ENCODE measurements around the gene ARMC9.
"Not testable (repeated sequence)": the region's sequence is repeated elsewhere in the genome, so short reads cannot be mapped to it uniquely, and the experiment has no call there.

Gene ARMC9

GRCh38 chr2:231394211-231395141, 196.0 kb downstream of the ARMC9 start:
- in situ Hi-C loops (cut with MboI; ENCODE audit: low sequenced_read_pairs), result no loop called here

DNA sequence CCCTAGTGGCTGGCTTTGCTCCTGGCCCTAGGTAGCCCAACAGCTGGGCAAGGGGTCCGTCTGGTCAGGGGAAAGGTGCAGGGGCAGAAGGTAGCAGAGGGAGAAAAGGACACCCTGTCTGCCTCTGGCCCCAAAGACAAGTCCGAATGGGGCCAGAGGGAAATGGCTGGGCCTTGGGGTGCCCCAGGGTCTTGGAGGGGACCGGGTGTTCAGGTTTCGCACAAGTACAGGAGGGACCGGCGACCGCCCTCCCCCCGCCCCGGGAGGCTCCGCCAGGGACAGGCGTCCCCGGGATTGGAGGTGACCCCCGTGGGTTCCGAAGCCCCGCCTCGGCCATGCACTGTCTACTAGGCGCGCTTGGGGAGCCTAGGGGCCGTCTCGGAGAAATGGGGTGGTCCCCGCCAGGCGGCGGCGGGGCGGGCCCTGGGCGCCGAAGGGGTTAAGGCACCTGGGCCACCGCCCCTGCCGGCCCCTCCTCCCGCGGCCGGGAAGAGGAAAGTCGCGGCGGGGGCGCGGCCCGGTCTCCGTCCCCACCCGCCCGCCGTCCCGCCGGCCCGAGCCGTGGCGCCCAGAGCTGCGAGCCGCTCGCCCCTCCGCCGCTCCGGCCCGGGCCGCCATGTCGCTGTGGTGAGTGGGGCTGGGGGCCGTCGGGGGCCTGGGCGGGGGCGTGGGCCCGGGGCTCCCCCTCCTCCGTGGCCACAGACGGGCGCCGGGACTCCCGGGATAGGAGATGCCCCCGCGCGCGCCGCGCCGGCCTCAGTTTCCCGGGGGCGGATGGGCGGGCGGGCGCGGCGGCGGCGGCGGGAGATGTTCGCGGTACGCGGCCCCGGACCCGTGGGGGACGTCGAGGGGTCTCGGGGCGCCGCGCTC, 197.0 kb downstream of the ARMC9 start, which contains the start of gene B3GNT7:
B3GNT7 (plus strand) TSS at position 523 of the 870 bp plus-strand sequence; CDS start at position 617, 94 bp downstream.
- in situ Hi-C loops (cut with MboI; ENCODE audit: low sequenced_read_pairs), result no loop called here

DNA sequence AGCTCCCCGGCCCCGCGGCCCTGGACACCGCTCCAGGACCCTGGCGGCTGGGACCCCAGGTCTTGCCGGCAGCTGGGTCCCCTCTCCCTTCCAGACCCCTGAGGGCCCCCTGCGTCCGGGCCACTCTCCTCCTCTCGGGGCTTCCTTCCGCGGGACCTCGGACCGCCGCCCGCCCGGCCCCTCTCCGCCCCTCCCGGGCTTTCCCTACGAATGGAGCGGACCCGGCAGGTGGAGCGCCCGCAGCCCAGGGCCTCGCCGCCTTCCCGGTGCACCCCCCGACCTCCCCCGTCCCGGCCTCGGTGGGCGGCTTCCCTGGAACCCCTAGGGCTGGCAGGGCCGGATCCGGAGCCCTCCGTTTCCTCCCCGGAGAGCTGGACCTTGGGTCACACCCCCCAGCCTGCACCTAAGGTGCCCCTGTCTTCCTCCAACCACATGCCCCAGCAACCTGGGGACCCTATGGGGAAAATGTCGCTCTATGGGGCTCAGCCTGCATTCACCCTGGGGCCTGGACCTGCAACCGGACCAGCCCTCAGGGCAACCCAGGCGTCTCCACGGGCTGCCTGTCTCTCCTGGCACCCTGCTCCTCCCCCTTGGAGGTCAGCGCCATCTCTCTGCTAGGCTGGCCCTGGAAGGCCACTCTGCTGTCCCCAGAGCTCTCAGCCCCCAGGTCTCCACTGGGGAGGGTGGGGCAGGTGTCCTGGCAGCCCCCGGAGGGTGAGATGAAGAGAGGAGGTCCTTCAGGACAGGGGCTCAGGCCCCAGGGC, 197.8 kb downstream of the ARMC9 start:
- in situ Hi-C loops (cut with MboI; ENCODE audit: low sequenced_read_pairs), result no loop called here

DNA sequence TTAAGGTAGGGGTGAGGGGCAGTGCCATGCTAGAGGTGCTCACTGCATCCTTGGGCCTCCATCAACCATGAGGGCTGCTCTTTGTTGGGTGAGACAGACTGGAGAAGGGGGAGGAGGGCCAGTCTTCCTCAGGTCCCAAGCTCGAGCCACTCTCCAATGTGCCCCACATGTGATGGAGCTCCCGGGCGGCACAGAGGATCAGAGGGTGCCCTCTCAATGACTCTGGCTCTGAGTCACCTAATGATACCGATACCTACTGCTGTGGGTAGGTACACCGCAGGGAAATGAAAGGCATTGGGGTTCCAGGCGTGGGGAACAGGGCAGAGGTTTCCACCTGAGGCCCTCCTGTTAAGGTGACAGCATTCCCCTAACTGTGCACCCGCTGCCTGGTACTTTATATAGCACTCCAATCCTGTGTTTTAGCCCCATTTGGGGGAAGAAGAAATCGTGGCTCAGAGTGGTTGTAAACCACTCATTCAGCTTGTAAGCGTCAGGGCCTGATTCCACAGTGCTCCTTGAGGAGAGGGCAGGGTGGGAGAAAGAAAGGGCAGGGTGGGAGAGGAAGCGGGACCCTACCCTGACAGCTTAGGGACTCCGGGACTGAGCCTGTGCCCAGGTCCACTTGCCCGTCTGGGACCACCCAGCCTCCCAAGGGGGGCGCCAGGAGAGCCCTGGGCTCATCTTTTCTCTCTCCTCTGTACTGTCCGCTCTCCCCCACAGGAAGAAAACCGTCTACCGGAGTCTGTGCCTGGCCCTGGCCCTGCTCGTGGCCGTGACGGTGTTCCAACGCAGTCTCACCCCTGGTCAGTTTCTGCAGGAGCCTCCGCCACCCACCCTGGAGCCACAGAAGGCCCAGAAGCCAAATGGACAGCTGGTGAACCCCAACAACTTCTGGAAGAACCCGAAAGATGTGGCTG, 198.8 kb downstream of the ARMC9 start:
- in situ Hi-C loops (cut with MboI; ENCODE audit: low sequenced_read_pairs), result no loop called here

DNA sequence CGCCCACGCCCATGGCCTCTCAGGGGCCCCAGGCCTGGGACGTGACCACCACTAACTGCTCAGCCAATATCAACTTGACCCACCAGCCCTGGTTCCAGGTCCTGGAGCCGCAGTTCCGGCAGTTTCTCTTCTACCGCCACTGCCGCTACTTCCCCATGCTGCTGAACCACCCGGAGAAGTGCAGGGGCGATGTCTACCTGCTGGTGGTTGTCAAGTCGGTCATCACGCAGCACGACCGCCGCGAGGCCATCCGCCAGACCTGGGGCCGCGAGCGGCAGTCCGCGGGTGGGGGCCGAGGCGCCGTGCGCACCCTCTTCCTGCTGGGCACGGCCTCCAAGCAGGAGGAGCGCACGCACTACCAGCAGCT, 199.5 kb downstream of the ARMC9 start:
- in situ Hi-C loops (cut with MboI; ENCODE audit: low sequenced_read_pairs), result no loop called here

DNA sequence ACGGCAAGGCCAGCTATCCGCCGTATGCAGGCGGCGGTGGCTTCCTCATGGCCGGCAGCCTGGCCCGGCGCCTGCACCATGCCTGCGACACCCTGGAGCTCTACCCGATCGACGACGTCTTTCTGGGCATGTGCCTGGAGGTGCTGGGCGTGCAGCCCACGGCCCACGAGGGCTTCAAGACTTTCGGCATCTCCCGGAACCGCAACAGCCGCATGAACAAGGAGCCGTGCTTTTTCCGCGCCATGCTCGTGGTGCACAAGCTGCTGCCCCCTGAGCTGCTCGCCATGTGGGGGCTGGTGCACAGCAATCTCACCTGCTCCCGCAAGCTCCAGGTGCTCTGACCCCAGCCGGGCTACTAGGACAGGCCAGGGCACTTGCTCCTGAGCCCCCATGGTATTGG, 200.2 kb downstream of the ARMC9 start:
- in situ Hi-C loops (cut with MboI; ENCODE audit: low sequenced_read_pairs), result no loop called here

DNA sequence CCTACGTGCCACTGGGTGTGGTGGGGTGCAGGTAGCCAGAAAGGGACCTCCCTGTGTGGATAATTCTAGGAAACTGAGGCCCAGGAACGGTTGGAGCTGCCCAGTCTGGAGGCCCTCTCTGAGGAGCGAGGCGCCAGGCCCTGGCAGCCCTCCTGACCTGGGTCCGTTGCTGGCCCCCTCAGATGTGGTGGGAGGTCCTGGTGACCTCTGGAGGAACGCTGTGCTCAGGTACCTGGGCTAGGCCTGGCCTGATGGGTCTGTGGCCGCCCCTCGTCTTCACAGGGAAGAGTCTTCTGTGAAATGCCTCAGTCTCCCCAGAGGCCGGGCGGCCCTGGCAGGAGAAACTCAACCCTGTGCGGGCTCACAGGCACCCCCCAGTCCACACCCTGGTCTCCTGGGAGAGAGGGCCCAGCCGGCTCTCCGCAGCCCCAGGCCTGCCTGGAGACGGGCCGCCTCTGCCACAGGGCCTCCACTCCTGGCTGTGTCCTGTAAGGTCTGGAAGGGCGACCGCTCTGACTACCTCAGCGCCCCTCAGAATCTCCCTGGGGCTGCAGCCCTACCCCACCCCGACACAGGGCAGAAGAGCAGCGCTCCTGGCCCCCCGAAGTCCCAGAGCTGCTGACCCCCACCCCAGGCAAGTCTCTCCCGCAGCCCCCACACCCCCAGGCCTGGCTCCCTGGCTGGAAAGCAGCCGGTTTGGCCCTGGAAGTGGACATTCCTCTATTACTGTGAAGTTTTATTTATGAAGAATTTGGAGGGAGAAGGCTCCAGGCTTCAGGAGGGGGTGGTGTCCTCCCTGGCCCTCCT, 200.8 kb downstream of the ARMC9 start:
- in situ Hi-C loops (cut with MboI; ENCODE audit: low sequenced_read_pairs), result no loop called here

- in situ Hi-C loops (cut with MboI; ENCODE audit: low sequenced_read_pairs), result no loop called here
These were observed 201.6 kb downstream of the ARMC9 start for GRCh38 chr2:231399853-231400680.

GRCh38 chr2:231400681-231401080, 202.2 kb downstream of the ARMC9 start:
- in situ Hi-C loops (cut with MboI; ENCODE audit: low sequenced_read_pairs), result not testable (repeated sequence)

- in situ Hi-C loops (cut with MboI; ENCODE audit: low sequenced_read_pairs), result not testable (repeated sequence)
These were observed 202.7 kb downstream of the ARMC9 start for GRCh38 chr2:231401101-231401500.

GRCh38 chr2:231403421-231404182, 205.2 kb downstream of the ARMC9 start:
- in situ Hi-C loops (cut with MboI; ENCODE audit: low sequenced_read_pairs), result not testable (repeated sequence)

DNA sequence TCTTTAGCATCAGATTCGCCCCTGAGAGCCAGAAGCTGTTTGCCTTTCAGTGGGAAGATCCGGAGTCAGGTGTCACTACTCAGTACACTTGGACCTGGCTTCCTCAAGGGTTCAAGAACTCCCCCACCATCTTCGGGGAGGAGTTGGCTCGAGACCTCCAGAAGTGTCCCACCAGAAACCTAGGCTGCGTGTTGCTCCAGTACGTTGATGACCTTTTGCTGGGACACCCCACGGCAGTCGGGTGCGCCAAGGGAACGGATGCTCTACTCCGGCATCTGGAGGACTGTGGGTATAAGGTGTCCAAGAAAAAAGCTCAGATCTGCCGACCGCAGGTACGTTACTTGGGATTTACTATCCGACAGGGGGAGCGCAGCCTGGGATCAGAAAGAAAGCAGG, 205.8 kb downstream of the ARMC9 start:
- in situ Hi-C loops (cut with MboI; ENCODE audit: low sequenced_read_pairs), result not testable (repeated sequence)

GRCh38 chr2:231405601-231406367, 207.4 kb downstream of the ARMC9 start:
- in situ Hi-C loops (cut with MboI; ENCODE audit: low sequenced_read_pairs), result not testable (repeated sequence)

DNA sequence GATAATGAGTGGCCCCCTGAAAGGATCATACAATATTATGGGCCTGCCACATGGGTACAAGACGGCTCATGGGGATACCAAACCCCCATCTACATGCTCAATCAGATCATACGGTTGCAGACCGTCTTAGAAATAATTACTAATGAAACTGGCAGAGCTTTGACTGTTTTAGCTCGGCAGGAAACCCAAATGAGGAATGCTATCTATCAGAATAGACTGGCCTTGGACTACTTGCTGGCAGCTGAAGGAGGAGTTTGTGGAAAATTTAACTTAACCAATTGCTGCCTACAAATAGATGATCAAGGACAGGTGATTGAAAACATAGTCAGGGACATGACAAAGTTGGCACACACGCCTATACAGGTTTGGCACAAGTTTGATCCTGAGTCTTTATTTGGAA, 209.3 kb downstream of the ARMC9 start:
- in situ Hi-C loops (cut with MboI; ENCODE audit: low sequenced_read_pairs), result not testable (repeated sequence)

DNA sequence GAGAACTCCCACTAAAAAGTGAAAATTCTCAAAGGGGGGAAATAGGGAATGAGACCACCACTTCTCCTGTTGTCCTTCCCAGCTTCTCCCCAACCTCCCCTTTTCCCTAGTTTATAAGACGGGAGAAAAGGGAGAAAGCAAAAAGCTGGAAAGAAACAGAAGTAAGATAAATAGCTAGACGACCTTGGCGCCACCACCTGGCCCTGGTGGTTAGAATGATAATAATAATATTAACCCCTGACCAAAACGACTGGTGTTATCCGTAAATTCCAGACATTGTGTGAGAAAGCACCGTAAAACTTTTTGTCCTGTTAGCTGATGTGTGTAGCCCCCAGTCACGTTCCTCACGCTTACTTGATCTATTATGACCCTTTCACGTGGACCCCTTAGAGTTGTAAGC, 209.9 kb downstream of the ARMC9 start:
- in situ Hi-C loops (cut with MboI; ENCODE audit: low sequenced_read_pairs), result not testable (repeated sequence)

- in situ Hi-C loops (cut with MboI; ENCODE audit: low sequenced_read_pairs), result no loop called here
These were observed 211.3 kb downstream of the ARMC9 start for GRCh38 chr2:231409776-231410175.
